Posterior cingulate gyrus (tissue), 11 donors: ENCODE results near the gene KRTAP12-4.
"Not testable (repeated sequence)": the region's sequence is repeated elsewhere in the genome, so short reads cannot be mapped to it uniquely, and the experiment has no call there.

Experiments
- DNase-seq, 10 donors: peaks; one replicate each; pipeline versions ENCODE4 v3.0.0 to v3.0.0-alpha.2; 2020 to 2021; ENCODE audit warnings: mixed read lengths in 3 of 10
- intact Hi-C: fragments of 100-400 bp; cut with DNase I; formaldehyde crosslinking; loops from one replicate; pipeline ENCODE4 v1.15.1; 2023

Gene KRTAP12-4, protein sequence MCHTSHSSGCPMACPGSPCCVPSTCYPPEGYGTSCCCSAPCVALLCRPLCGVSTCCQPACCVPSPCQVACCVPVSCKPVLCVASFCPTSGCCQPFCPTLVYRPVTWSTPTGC

DNA sequence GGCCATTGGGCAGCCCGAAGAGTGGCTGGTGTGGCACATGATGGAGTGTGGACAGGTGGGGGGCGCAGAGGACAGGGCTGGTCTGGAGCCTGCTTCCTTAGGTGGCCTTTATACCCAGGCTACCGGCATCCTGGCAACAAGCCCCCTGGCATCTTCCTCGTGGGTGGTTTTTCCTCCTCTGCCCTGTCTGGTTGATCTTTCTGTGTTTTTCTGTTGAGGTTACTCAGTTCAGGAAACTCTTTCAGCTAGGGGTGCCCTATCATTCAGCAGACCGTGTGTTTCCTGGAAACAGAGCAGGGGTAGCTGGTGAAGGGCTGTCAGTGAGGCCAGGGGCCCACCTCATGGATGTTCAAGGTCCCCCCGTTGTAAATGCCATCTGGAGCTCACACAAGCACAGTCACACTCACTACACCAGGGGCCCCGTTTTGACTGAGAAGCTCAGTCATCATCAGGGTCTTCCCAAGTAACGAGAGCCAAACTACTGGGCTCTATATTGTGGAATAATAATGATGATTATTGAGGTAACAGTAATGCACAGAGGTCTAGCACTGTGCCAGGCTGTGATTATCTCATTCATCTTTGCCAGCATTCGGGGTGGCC, at the start of gene KRTAP12-4:
Gene KRTAP12-4, minus strand, starts transcription at position 84 of the 600 bp plus-strand sequence. Its CDS starts 45 bp downstream, at position 39.
- peak in 1 of 10 donors; percentile 70 for DNase-seq
- intact Hi-C loops: no loop called here

- intact Hi-C loops: loop anchor here (10.0 kb wide), 1 partner anchor 631 kb away; no protein-coding TSS in a partner anchor
Measured at GRCh38 chr21:44703731-44704635, 49.5 kb upstream of the KRTAP12-4 start.

DNA sequence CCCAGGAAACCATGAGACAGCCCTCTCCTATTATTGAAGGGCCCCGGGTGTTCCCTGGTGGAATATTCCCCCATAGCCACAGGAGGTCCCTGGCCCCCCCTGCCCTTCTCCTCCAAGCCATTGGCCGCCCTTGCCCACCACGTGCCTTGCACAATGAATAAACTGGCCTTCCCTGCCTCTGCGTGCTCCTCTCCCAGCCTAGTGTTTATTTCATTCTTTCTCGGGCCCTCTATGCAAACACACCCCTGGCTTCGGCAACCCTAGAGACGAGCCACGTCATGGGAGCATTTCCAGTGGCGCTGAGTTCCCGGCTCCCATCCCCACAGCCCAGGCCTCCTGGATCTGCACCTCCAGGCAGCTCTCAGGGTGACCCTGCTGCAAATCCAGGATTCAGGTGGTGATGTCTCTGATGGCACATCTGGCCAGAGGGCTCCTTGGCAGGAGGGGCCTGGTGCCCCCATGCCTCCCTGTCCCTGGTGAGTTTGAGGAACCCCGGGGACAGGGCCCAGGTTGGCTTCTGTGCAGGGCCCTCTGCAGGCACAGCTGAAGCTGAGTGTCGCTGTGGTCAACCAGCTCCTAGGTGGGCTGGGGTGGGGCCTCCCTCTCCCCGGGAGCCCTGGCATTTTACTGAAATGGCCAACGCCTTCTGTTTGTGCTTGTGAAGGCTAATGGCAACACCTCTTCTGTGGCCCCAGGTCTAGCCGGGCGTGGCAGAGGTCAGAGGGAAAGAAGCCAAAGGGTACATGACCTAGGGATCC, 48.7 kb upstream of the KRTAP12-4 start:
- peak in 1 of 10 donors; percentile 78 for DNase-seq
- intact Hi-C loops: loop anchor here (10.0 kb wide), 1 partner anchor 632 kb away; no protein-coding TSS in a partner anchor

More at GRCh38 chr21:44703731-44704635, 49.5 kb upstream of the KRTAP12-4 start:
- DNase-seq: peak in 1 of 10 donors; percentile 59

- peak in 1 of 10 donors; percentile 51 for DNase-seq
- intact Hi-C loops: loop anchor here (10.0 kb wide), 1 partner anchor 632 kb away; no protein-coding TSS in a partner anchor
Measured at GRCh38 chr21:44702111-44702972, 47.9 kb upstream of the KRTAP12-4 start.

GRCh38 chr21:44701541-44701940, 47.1 kb upstream of the KRTAP12-4 start:
- peak in 1 of 10 donors; percentile 45 for DNase-seq
- intact Hi-C loops: loop anchor here (10.0 kb wide), 1 partner anchor 633 kb away; no protein-coding TSS in a partner anchor

- peak in 1 of 10 donors; percentile 29 for DNase-seq
- intact Hi-C loops: loop anchor here (10.0 kb wide), 1 partner anchor 634 kb away; no protein-coding TSS in a partner anchor
Measured at GRCh38 chr21:44701023-44701400, 46.6 kb upstream of the KRTAP12-4 start.

GRCh38 chr21:44700101-44701022, 45.9 kb upstream of the KRTAP12-4 start:
- intact Hi-C loops: loop anchor here (10.0 kb wide), 1 partner anchor 634 kb away; no protein-coding TSS in a partner anchor
- DNase-seq: peak in 1 of 10 donors; percentile 12

DNA sequence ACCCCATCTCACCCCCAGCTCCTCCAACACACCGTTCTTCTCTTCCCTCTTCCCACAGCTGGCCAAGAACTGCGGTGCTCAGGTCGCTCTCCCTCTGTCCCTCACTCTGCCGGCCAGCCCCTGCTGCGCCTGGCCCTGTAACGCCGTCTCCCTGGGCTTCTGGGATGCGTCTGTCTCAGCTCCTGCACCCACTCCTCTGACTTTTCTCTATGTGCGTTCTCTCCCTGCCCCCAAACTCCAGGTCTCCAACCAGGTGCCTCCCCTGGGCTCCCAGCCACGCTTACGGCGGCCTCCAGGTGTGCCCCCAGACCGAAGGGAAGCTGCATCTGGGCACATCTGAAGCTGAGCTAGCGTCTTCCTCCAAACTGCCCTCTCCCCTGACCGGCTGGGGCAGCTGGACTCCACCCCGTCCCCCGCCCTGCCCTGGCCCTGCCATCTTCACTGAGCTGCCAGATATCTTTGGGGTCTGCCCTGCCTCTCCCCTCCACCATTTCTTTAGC, 45.1 kb upstream of the KRTAP12-4 start:
- intact Hi-C loops: loop anchor here (10.0 kb wide), 1 partner anchor 635 kb away; no protein-coding TSS in a partner anchor
- DNase-seq: peak in 1 of 10 donors; percentile 65

DNA sequence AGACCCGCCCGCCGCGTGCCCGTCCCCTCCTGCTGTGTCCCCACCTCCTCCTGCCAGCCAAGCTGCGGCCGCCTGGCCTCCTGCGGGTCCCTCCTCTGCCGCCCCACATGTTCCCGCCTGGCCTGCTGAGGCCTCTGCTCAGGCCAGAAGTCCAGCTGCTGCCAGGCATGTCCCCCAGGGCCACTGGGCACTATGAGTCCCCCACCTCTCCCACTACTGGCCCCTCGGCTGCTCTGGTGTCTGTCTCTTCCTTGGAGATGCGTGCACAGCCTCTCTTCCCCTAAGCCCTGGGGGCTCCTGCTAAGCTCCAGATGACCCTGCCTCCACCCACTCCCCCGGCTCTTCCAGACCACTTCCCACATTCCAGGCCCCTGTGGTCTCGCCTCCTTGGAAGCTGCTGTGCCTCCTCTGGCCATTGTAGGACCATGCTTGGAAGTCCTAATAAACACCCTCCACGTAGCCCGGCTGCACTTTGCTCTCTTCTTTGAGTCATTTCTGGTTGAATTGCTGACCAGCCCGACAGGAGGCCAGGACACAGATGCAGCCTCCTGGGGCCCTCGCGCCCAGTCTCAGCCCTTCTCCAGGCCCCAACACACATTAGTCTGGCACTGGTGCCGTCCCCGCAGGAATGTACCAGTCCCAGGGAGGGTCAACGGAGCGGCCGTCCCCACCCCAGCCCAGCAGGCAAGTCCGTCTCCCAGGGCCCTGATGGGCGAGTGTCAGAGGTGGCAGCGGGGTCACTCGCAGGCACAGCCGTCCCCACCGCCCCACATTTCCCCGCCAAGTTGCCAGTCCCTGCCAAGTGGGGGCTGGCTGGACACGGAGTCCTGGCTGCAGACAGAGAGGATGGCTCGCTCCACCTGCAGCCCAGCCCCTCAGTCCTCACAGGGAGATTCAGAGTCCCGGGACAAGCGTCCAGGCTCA, 43.6 kb upstream of the KRTAP12-4 start:
- intact Hi-C loops: no loop called here
- peak in 1 of 10 donors; percentile 73 for DNase-seq

- intact Hi-C loops, DNase-seq: not testable (repeated sequence)
Measured at GRCh38 chr21:44697172-44697810, 42.8 kb upstream of the KRTAP12-4 start, which contains the start of gene KRTAP10-12. Gene KRTAP10-12 (plus strand): TSS chr21:44697172. CDS start chr21:44697202, 30 bp downstream.

- intact Hi-C loops: no loop called here
- no peak for DNase-seq
Measured at GRCh38 chr21:44696572-44696971, 42.1 kb upstream of the KRTAP12-4 start.

DNA sequence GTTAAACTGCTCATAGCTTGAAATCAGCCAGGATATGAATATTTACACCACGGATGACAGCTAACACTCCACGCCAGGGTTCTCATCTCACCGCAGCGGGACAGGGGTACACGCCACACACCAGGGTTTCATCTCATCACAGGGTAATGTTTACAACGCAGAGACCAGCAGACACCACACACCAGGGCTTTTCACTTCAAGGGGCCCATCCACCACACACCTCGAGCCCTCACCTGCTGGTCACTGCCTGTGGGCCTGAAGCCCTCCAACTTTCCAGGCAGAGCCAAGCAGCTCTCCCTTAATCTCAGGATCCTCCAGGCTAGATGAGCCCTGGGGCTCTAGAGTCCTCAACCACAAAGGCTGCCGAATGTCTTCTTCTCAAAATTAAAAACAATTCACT, 41.2 kb upstream of the KRTAP12-4 start:
- no peak for DNase-seq
- intact Hi-C loops: no loop called here

DNA sequence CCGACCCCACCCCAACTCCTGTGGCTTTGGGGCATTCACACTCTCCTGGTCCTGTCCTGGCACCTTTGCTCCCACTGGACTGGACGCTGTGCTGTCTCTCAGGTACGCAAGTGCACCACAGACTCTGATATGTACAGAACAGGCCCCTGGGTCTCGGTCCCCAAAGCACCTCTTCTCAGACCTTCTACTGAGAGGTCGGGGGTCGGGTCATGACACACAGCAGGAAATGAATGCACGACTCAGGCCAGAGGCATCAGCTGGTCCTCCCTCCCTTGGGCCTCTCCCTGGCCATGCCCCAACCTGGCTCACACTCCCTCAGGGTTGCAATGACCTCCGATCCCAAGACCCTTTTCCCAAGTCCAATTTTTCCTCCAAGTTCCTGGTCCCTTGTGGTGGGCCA, 40.7 kb upstream of the KRTAP12-4 start:
- intact Hi-C loops: no loop called here
- no peak for DNase-seq

DNA sequence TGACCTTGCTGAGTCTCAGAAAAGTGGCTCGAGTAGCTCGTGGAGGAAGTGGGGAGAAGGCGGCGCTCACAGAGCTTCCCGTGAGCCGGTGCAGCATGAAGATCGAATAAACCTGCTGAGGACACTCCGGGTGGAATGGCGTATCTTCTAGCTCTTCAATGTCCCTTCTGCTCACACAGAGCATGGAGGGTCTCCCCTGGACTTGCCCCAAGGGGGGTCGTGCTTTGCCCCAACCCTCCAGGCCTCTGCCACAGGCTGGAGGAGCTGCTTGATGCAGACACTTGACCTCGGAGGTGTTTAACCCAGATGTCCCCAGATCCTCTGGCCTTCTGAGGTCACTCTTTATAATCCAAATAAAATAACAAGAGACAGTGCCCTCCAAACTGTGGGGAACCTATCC, 40.3 kb upstream of the KRTAP12-4 start:
- intact Hi-C loops: no loop called here
- DNase-seq: no peak

DNA sequence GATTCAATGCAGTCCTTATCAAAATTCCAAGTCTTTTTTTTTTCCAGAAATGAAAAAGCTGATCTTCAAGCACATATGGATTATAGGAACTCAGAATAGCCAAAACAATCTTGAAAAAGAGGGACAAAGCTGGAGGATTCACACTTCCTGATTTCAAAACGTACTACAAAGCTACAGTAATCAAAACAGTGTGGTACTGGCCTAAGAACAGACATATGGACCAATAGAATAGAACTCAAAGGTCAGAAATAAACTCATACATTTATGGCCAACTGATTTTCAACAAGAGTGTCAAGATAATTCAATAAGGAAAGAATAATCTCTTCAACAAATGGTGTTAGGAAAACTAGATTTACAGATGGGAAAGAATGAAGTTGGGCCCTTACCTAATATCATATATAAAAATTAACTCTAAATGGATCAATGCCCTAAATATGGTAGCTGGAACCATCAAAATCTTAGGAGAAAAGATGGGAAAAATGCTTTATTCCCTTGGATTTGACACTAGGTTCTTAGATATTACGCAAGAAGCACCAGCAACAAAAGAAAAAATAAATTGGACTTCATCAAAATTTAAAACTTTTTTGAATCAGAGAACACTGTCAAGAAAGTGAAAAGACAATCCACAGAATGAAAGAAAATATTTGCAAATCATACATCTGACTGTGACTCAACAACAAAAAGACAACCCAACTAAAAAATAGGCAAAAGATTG, 38.5 kb upstream of the KRTAP12-4 start:
- no peak for DNase-seq
- intact Hi-C loops: no loop called here
